Endodermal cell (in vitro differentiated cells): ENCODE results near the gene EPS15. TPM values are rescaled to one million over a fixed set of nuclear protein-coding genes. Genes with fewer than 3 reads are reported as not detected.

Experiments
- DNase-seq: peaks from one replicate; pipeline ENCODE4 v3.0.0-alpha.2; 2017
- H3K27ac ChIP-seq: 2 replicates; pipeline ENCODE4 v1.5.1; 2013; ENCODE audit warnings: mild to moderate bottlenecking, low read depth, low read length, moderate library complexity
- H3K27me3 ChIP-seq: 2 replicates; pipeline ENCODE4 v1.6.1; 2013; ENCODE audit warnings: mild to moderate bottlenecking, low read length, moderate library complexity; ENCODE audit not compliant: insufficient read depth, control insufficient read depth, poor library complexity, severe bottlenecking
- H3K36me3 ChIP-seq: 2 replicates; pipeline ENCODE4 v1.7.0; 2013; ENCODE audit warnings: mild to moderate bottlenecking, low read length, moderate library complexity; ENCODE audit not compliant: control insufficient read depth, insufficient read depth
- H3K4me1 ChIP-seq: one replicate; pipeline ENCODE4 v1.7.0; 2013; ENCODE audit warnings: low read length; ENCODE audit not compliant: control insufficient read depth, insufficient read depth
- H3K4me3 ChIP-seq: 2 replicates; pipeline ENCODE4 v1.5.1; 2013; ENCODE audit warnings: mild to moderate bottlenecking, low read length, moderate library complexity
- H3K9ac ChIP-seq: 2 replicates; pipeline ENCODE4 v1.6.1; 2013; ENCODE audit warnings: mild to moderate bottlenecking, low read length, moderate library complexity; ENCODE audit not compliant: poor library complexity, severe bottlenecking; ENCODE audit errors: extremely low read depth
- H3K9me3 ChIP-seq: 2 replicates; pipeline ENCODE4 v1.6.1; 2013; ENCODE audit warnings: mild to moderate bottlenecking, low read length, moderate library complexity; ENCODE audit not compliant: control insufficient read depth
- H3K27ac Mint-ChIP-seq: 2 replicates; pipeline ENCODE4 v1.8.0; 2020; ENCODE audit warnings: mixed read lengths
- H3K27me3 Mint-ChIP-seq: 2 replicates; pipeline ENCODE4 v1.8.0; 2021; ENCODE audit warnings: mild to moderate bottlenecking, mixed read lengths; ENCODE audit not compliant: insufficient read depth
- H3K36me3 Mint-ChIP-seq: 2 replicates; pipeline ENCODE4 v1.8.0; 2020; ENCODE audit warnings: low read depth, mixed read lengths
- H3K4me1 Mint-ChIP-seq: 2 replicates; pipeline ENCODE4 v1.8.0; 2020; ENCODE audit warnings: mixed read lengths
- H3K4me3 Mint-ChIP-seq: 2 replicates; pipeline ENCODE4 v1.8.0; 2020; ENCODE audit warnings: mild to moderate bottlenecking, moderate library complexity, mixed read lengths
- H3K9me3 Mint-ChIP-seq: 2 replicates; pipeline ENCODE4 v1.8.0; 2020; ENCODE audit warnings: mild to moderate bottlenecking, mixed read lengths
- CTCF ChIP-seq: fragments of 200-600 bp; sonication (generic); conservative IDR thresholded peaks from 2 replicates; pipeline ENCODE4 v1.5.0; 2021; ENCODE audit warnings: antibody characterized with exemption, mild to moderate bottlenecking
- WGBS, 2 experiments: methylation state at CpG; one replicate each; pipeline versions ENCODE4 v1.1.5 to v1.1.7; 2013; ENCODE audit warnings: missing lambda C conversion rate in 2 of 2, mixed read lengths in 1 of 2; ENCODE audit not compliant: insufficient coverage in 1 of 2, insufficient read length in 1 of 2; 5-methylcytosine and 5-hydroxymethylcytosine counted together
- total RNA-seq, 2 donors: library from RNA; stranded (reverse); fragmentation: NEBNext Ultra II Directional in 1 of 2; extraction: Animal tissue kit (Norgen Biotek cat#: 25700) in 1 of 2; gene quantifications; 2 replicates in 1 of 2; 3 replicates in 1 of 2; pipeline ENCODE4 v1.2.1, GENCODE V29; 2021

Gene EPS15
- total RNA-seq, 2 donors from 2014 or later, result 45.0 to 46.9 TPM

- no peak for TF ChIP-seq CTCF
- Mint-ChIP-seq H3K4me3 (no peak overlapping the region), H3K27ac (no peak overlapping the region), H3K27me3 (no peaks in the 10 kb centered on the region), H3K4me1 (no peaks in the 10 kb centered on the region), H3K9me3 (no peaks in the 10 kb centered on the region), H3K36me3 (no peaks in the 10 kb centered on the region)
- Histone ChIP-seq H3K27me3 (no peaks in the 10 kb centered on the region), H3K9ac (no peak overlapping the region), H3K4me1 (no peaks in the 10 kb centered on the region), H3K27ac (no peak overlapping the region), H3K9me3 (no peaks in the 10 kb centered on the region), H3K36me3 (no peaks in the 10 kb centered on the region), H3K4me3 (no peak overlapping the region)
- no peak for DNase-seq
- WGBS, 2 experiments, result 86 to 90% methylated on average over 2 to 3 of the region's 3 CpGs
Measured at GRCh38 chr1:51549016-51549619, 30.1 kb upstream of the EPS15 start.

GRCh38 chr1:51543858-51544257 lies 24.8 kb upstream of the EPS15 start:
- no peak for TF ChIP-seq CTCF
- Histone ChIP-seq H3K9ac (no peak overlapping the region), H3K9me3 (no peaks in the 10 kb centered on the region), H3K4me1 (no peaks in the 10 kb centered on the region), H3K27ac (no peak overlapping the region), H3K4me3 (no peak overlapping the region), H3K36me3 (no peaks in the 10 kb centered on the region), H3K27me3 (no peaks in the 10 kb centered on the region)
- Mint-ChIP-seq H3K27me3 (no peaks in the 10 kb centered on the region), H3K27ac (no peak overlapping the region), H3K9me3 (peaks cover under 1% of the 10 kb centered on the region), H3K4me3 (no peak overlapping the region), H3K4me1 (no peaks in the 10 kb centered on the region), H3K36me3 (no peaks in the 10 kb centered on the region)
- WGBS, 2 experiments, result 88 to 98% methylated on average over 1 to 2 of the region's 2 CpGs
- DNase-seq, result no peak

GRCh38 chr1:51542158-51542953 lies 23.3 kb upstream of the EPS15 start:
- Histone ChIP-seq H3K36me3 (no peaks in the 10 kb centered on the region), H3K9ac (no peak overlapping the region), H3K4me3 (no peak overlapping the region), H3K9me3 (no peaks in the 10 kb centered on the region), H3K27ac (no peak overlapping the region), H3K27me3 (no peaks in the 10 kb centered on the region), H3K4me1 (no peaks in the 10 kb centered on the region)
- H3K9me3 Mint-ChIP-seq, result peaks cover 6% of the 10 kb centered on the region
- H3K36me3 Mint-ChIP-seq, result no peaks in the 10 kb centered on the region
- H3K4me1 Mint-ChIP-seq, result no peaks in the 10 kb centered on the region
- H3K27me3 Mint-ChIP-seq, result no peaks in the 10 kb centered on the region
- no peak overlapping the region for H3K4me3 Mint-ChIP-seq
- DNase-seq, result no peak
- H3K27ac Mint-ChIP-seq, result no peak overlapping the region
- WGBS, 2 experiments, result 90 to 96% methylated on average over 2 to 4 of the region's 4 CpGs
- no peak for TF ChIP-seq CTCF
